Right lobe of liver (tissue), 6 donors: ENCODE results near the gene ANP32A. TPM values are rescaled to one million over a fixed set of nuclear protein-coding genes. Genes with fewer than 3 reads are reported as not detected.

Experiments used
- ATAC-seq, 4 donors: fragments of 200-7000 bp; cut with Tn5 transposase; one replicate each; pipeline ENCODE4 v1.9.1; 2020; ENCODE audit warnings: mild to moderate bottlenecking in 4 of 4, moderate library complexity in 4 of 4
- DNase-seq, 3 donors: peaks; one replicate each; pipeline ENCODE4 v3.0.0-alpha.2; 2020
- H3K27ac ChIP-seq, 3 donors: fragments of 200-600 bp; one replicate each; pipeline ENCODE4 v1.8.0; 2022
- H3K27me3 ChIP-seq, 2 donors: fragments of 200-600 bp; one replicate each; pipeline ENCODE4 v1.8.0; 2022
- H3K36me3 ChIP-seq, 4 donors: fragments of 200-600 bp; sonication (generic) in 1 of 4; one replicate each; pipeline versions ENCODE4 v1.5.1 to v1.8.0; 2017 to 2022; ENCODE audit warnings: control low read depth in 1 of 4
- H3K4me1 ChIP-seq, 4 donors: fragments of 200-600 bp; sonication (generic) in 1 of 4; one replicate each; pipeline versions ENCODE4 v1.5.1 to v1.8.0; 2017 to 2022; ENCODE audit warnings: control low read depth in 1 of 4
- H3K4me3 ChIP-seq, 3 donors: fragments of 200-600 bp; one replicate each; pipeline ENCODE4 v1.8.0; 2022
- H3K9me3 ChIP-seq, 4 donors: fragments of 200-600 bp; sonication (generic) in 1 of 4; one replicate each; pipeline versions ENCODE4 v1.5.1 to v1.8.0; 2017 to 2022; ENCODE audit warnings: control low read depth in 1 of 4
- CTCF ChIP-seq, 4 donors: fragments of 200-600 bp in 3 of 4; fragments of 450-650 bp in 1 of 4; IDR thresholded peaks; one replicate each; pipeline versions ENCODE4 v1.5.1 to v1.8.0; 2016 to 2022; ENCODE audit warnings: antibody characterized with exemption in 4 of 4, mild to moderate bottlenecking in 2 of 4
- POLR2A ChIP-seq: fragments of 450-650 bp; IDR thresholded peaks from one replicate; pipeline ENCODE4 v1.6.1; 2017; ENCODE audit warnings: antibody characterized with exemption, mild to moderate bottlenecking
- WGBS: methylation state at CpG from one replicate; pipeline ENCODE4 v1.1.6; 2018; ENCODE audit warnings: low coverage, low lambda C conversion rate; ENCODE audit not compliant: insufficient coverage; ENCODE audit errors: missing lambda C conversion rate; 5-methylcytosine and 5-hydroxymethylcytosine counted together
- intact Hi-C, 2 donors: fragments of 100-400 bp; cut with DNase I; formaldehyde crosslinking; loops; one replicate each; pipeline versions ENCODE4 v1.11.2 to v1.14.1; 2022
- total RNA-seq, 6 experiments: library from RNA; depleted of rRNA in 2 of 6; stranded (reverse); fragments of >200 nt in 2 of 6; fragmentation: NEBNext Ultra II Directional in 3 of 6; extraction: Animal tissue kit (Norgen Biotek cat#: 25700) in 3 of 6; gene quantifications; one replicate each; pipeline versions ENCODE4 v1.1.0 to v1.2.4, GENCODE V29; 2016 to 2023
- donor health status: DM: no; HTN: yes; CAD: no.
- donor health status: DM: no; HTN: no; CAD: no.
- donor health status: DM: no; HTN: no; CAD: no.
- donor health status: DM: no; HTN: yes; CAD: no.
- donor health status: DM: no; HTN: yes; CAD: no.

Gene ANP32A
- total RNA-seq, 6 experiments from 2014 or later, result 39.9 to 66.6 (median 49.0) TPM

- DNase-seq (no peak), ATAC-seq (no peak)
- TF ChIP-seq POLR2A (no peak), CTCF (IDR thresholded peaks at IDR 0.05) (no peak)
- no peaks in the 10 kb centered on the region for H3K4me1 ChIP-seq
- WGBS, result 59% methylated on average over 12 of the region's 12 CpGs
- peak overlapping the region in 2 of 3 donors; percentile 17 to 55 for H3K27ac ChIP-seq
- no peak overlapping the region for H3K4me3 ChIP-seq
- H3K36me3 ChIP-seq, result peaks cover 0 to 79% (median 5%) of the 10 kb centered on the region in 4 donors
- intact Hi-C loops, result no loop called here
- H3K9me3 ChIP-seq, result no peaks in the 10 kb centered on the region
- H3K27me3 ChIP-seq, result no peaks in the 10 kb centered on the region
Measured at GRCh38 chr15:68782589-68783161, 38.0 kb downstream of the ANP32A start.

- ATAC-seq (peak; percentile 72 to 85 (median 83)), DNase-seq (peak; percentile 70 to 78 (median 73))
- intact Hi-C loops, result no loop called here
- Histone ChIP-seq H3K36me3 (peaks cover 0 to 73% (median 5%) of the 10 kb centered on the region in 4 donors), H3K4me1 (no peaks in the 10 kb centered on the region), H3K27me3 (no peaks in the 10 kb centered on the region), H3K9me3 (no peaks in the 10 kb centered on the region), H3K27ac (peak overlapping the region; percentile 17 to 55 (median 38)), H3K4me3 (no peak overlapping the region)
- TF ChIP-seq POLR2A, result no peak
- TF ChIP-seq CTCF (IDR thresholded peaks at IDR 0.05), result no peak
- WGBS, result 47% methylated on average over 7 of the region's 17 CpGs
Measured at GRCh38 chr15:68781766-68782588, 38.7 kb downstream of the ANP32A start.

DNA sequence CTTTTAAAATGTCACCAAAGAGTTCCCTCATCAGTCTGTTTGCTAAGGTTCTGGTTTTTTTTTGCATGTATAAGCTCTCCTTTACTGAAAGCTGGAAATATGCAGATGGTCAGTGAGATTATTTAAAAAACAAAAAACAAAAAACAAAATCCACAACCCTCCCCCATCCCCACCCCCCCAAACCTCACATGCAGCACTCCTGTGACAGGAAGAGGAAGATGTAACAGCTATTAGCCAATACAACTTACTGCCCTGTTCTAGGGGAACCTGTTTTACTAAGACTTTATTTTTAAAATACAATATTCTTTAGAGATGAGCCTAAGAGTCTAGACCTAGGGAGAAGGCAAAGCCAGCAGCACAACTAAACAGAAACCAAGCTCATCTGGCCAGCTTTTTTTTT is 39.5 kb downstream of the ANP32A start:
- no peak for TF ChIP-seq CTCF (IDR thresholded peaks at IDR 0.05)
- TF ChIP-seq POLR2A, result no peak
- no peak for DNase-seq
- H3K27me3 ChIP-seq, result no peaks in the 10 kb centered on the region
- no peaks in the 10 kb centered on the region for H3K4me1 ChIP-seq
- no peaks in the 10 kb centered on the region for H3K9me3 ChIP-seq
- no peak overlapping the region for H3K4me3 ChIP-seq
- peak in 2 of 4 donors; percentile 6 to 44 for ATAC-seq
- H3K27ac ChIP-seq, result peak overlapping the region; percentile 17 to 55 (median 38)
- H3K36me3 ChIP-seq, result peaks cover 0 to 66% (median 5%) of the 10 kb centered on the region in 4 donors
- intact Hi-C loops, result no loop called here

DNA sequence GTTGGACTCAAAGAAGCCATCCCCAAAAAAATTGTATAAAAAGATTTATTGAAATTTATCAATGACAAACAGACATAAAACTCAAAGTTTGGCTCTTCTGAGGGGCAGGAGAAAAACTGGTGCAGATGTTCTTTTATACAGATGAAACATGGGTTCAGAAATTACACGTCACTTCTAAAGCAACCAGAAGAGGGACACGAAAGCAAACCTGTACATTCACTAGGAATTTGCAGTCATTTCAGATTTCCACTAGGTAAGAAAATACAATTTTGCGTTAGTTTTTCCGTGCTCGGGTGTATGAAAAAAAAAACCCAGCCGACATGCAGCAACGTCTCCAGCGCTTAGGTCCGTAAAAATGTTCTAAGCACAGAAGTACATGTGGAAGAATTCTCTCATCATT is 41.8 kb downstream of the ANP32A start:
- DNase-seq (no peak), ATAC-seq (no peak)
- H3K27ac ChIP-seq, result no peak overlapping the region
- H3K36me3 ChIP-seq, result peaks cover 0 to 47% (median 4%) of the 10 kb centered on the region in 4 donors
- TF ChIP-seq POLR2A, result no peak
- no peak for TF ChIP-seq CTCF (IDR thresholded peaks at IDR 0.05)
- no peaks in the 10 kb centered on the region for H3K9me3 ChIP-seq
- H3K4me3 ChIP-seq, result no peak overlapping the region
- H3K4me1 ChIP-seq, result no peaks in the 10 kb centered on the region
- intact Hi-C loops, result no loop called here
- WGBS, result 88% methylated on average over 9 of the region's 9 CpGs
- no peaks in the 10 kb centered on the region for H3K27me3 ChIP-seq
